ENCODE results near the gene FBN1.

The FBN1 gene

DNA sequence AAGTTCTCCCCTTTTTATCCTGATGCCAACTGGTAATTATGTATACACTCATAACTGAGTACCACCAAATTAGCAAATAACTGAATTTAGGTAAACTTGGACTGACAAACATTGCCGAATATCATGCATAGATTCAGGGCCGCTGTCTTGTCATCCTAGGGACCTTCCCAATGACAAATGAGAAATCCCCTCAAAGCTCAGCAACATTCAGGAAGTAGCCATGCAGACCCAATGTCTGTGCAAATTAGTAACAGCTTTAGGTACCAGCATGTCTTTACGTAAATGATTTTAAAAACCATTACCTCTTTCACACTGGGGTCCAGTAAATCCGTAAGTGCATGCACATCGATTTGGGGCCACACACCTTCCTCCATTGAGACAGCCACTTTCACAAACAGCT, 49.5 kb downstream of the FBN1 start:
- Histone ChIP-seq H3K9ac (ENCODE audit: low read depth, low read length) (no peak overlapping the region), H3K4me2 (ENCODE audit: low read length) (no peak overlapping the region), H3K4me1 (ENCODE audit: control insufficient read depth, insufficient read depth, low read length) (peaks cover 19% of the 10 kb centered on the region)

GRCh38 chr15:48592933-48593332, 52.6 kb downstream of the FBN1 start:
- Histone ChIP-seq H3K36me3 (ENCODE audit: insufficient read depth, low read length) (peaks cover 86% of the 10 kb centered on the region), H3K27me3 (ENCODE audit: control insufficient read depth, insufficient read depth, low read length) (no peaks in the 10 kb centered on the region), H3K9me3 (replicated peaks; ENCODE audit: low read length) (no peaks in the 10 kb centered on the region), H3K4me2 (ENCODE audit: low read length) (peak overlapping the region; percentile 15), H3K4me1 (ENCODE audit: control insufficient read depth, insufficient read depth, low read length) (peaks cover 19% of the 10 kb centered on the region), H3K9ac (ENCODE audit: low read depth, low read length) (peak overlapping the region; percentile 65), H3K4me3 (ENCODE audit: low read length) (no peak overlapping the region)

More for the DNA sequence above, 49.5 kb downstream of the FBN1 start:
- Histone ChIP-seq H3K27me3 (ENCODE audit: control insufficient read depth, insufficient read depth, low read length) (no peaks in the 10 kb centered on the region), H3K4me3 (ENCODE audit: low read length) (no peak overlapping the region), H3K36me3 (ENCODE audit: insufficient read depth, low read length) (peaks cover 92% of the 10 kb centered on the region), H3K9me3 (replicated peaks; ENCODE audit: low read length) (no peaks in the 10 kb centered on the region)

GRCh38 chr15:48592221-48592731, 53.2 kb downstream of the FBN1 start:
- H3K9me3 ChIP-seq (replicated peaks; ENCODE audit: low read length) = no peaks in the 10 kb centered on the region
- H3K9ac ChIP-seq (ENCODE audit: low read depth, low read length) = peak overlapping the region; percentile 67
- no peaks in the 10 kb centered on the region for H3K27me3 ChIP-seq (ENCODE audit: control insufficient read depth, insufficient read depth, low read length)
- H3K4me2 ChIP-seq (ENCODE audit: low read length) = peak overlapping the region; percentile 29
- H3K4me3 ChIP-seq (ENCODE audit: low read length) = no peak overlapping the region
- peaks cover 86% of the 10 kb centered on the region for H3K36me3 ChIP-seq (ENCODE audit: insufficient read depth, low read length)
- H3K4me1 ChIP-seq (ENCODE audit: control insufficient read depth, insufficient read depth, low read length) = peaks cover 22% of the 10 kb centered on the region

GRCh38 chr15:48590723-48591122, 54.8 kb downstream of the FBN1 start:
- peaks cover 78% of the 10 kb centered on the region for H3K36me3 ChIP-seq (ENCODE audit: insufficient read depth, low read length)
- no peak overlapping the region for H3K9ac ChIP-seq (ENCODE audit: low read depth, low read length)
- no peak overlapping the region for H3K4me2 ChIP-seq (ENCODE audit: low read length)

GRCh38 chr15:48584812-48585563, 60.5 kb downstream of the FBN1 start:
- Histone ChIP-seq H3K4me3 (ENCODE audit: low read length) (no peak overlapping the region), H3K9me3 (replicated peaks; ENCODE audit: low read length) (no peaks in the 10 kb centered on the region), H3K9ac (ENCODE audit: low read depth, low read length) (no peak overlapping the region), H3K27me3 (ENCODE audit: control insufficient read depth, insufficient read depth, low read length) (no peaks in the 10 kb centered on the region), H3K36me3 (ENCODE audit: insufficient read depth, low read length) (peaks cover 64% of the 10 kb centered on the region), H3K4me1 (ENCODE audit: control insufficient read depth, insufficient read depth, low read length) (peaks cover 38% of the 10 kb centered on the region), H3K4me2 (ENCODE audit: low read length) (no peak overlapping the region)

More at GRCh38 chr15:48590723-48591122, 54.8 kb downstream of the FBN1 start:
- Histone ChIP-seq H3K4me3 (ENCODE audit: low read length) (no peak overlapping the region), H3K27me3 (ENCODE audit: control insufficient read depth, insufficient read depth, low read length) (no peaks in the 10 kb centered on the region), H3K9me3 (replicated peaks; ENCODE audit: low read length) (no peaks in the 10 kb centered on the region), H3K4me1 (ENCODE audit: control insufficient read depth, insufficient read depth, low read length) (peaks cover 23% of the 10 kb centered on the region)

DNA sequence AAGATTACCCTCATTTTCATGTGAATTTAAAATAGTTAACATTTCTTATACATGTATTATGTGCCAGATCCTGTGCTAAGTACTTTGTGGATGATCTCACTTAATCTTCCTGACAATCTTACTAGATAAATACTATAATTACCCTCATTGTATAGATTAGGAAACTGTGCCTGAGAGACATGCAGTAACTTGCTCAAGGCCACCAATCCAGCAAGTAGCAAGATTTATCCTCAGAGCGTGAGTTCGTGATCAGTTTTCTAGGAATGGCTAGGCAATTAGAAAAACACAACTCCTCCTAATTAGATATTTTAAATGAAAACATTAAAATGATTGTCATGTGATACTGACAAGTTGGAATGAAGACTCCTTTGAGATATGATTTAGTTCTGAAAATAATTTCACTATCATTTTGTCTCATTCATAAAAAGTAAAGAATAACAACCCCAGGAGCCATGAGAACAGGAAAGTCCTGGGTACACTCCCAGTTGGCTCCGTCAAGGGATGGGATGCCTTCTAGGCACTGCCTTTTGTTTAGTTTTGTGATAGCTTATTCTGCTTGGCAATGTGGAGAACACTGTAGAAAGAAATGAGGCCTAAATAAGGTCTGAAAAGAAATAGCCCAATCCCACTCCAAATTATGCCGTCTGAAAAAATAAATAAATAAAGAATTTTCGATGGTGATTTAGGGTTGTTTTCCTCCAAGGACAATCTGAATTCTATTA, 61.3 kb downstream of the FBN1 start:
- H3K27me3 ChIP-seq (ENCODE audit: control insufficient read depth, insufficient read depth, low read length) = no peaks in the 10 kb centered on the region
- H3K4me3 ChIP-seq (ENCODE audit: low read length) = no peak overlapping the region
- no peak overlapping the region for H3K9ac ChIP-seq (ENCODE audit: low read depth, low read length)
- H3K4me2 ChIP-seq (ENCODE audit: low read length) = no peak overlapping the region
- H3K36me3 ChIP-seq (ENCODE audit: insufficient read depth, low read length) = peaks cover 60% of the 10 kb centered on the region
- H3K9me3 ChIP-seq (replicated peaks; ENCODE audit: low read length) = no peaks in the 10 kb centered on the region
- H3K4me1 ChIP-seq (ENCODE audit: control insufficient read depth, insufficient read depth, low read length) = peaks cover 42% of the 10 kb centered on the region

- Histone ChIP-seq H3K9ac (ENCODE audit: low read depth, low read length) (peak overlapping the region; percentile 68), H3K27me3 (ENCODE audit: control insufficient read depth, insufficient read depth, low read length) (no peaks in the 10 kb centered on the region), H3K4me3 (ENCODE audit: low read length) (no peak overlapping the region), H3K4me1 (ENCODE audit: control insufficient read depth, insufficient read depth, low read length) (peaks cover 48% of the 10 kb centered on the region), H3K9me3 (replicated peaks; ENCODE audit: low read length) (no peaks in the 10 kb centered on the region), H3K36me3 (ENCODE audit: insufficient read depth, low read length) (peaks cover 54% of the 10 kb centered on the region), H3K4me2 (ENCODE audit: low read length) (peak overlapping the region; percentile 0)
These were observed 62.9 kb downstream of the FBN1 start for GRCh38 chr15:48582452-48583247.

GRCh38 chr15:48581219-48581618, 64.3 kb downstream of the FBN1 start:
- peaks cover 45% of the 10 kb centered on the region for H3K36me3 ChIP-seq (ENCODE audit: insufficient read depth, low read length)
- H3K9me3 ChIP-seq (replicated peaks; ENCODE audit: low read length) = no peaks in the 10 kb centered on the region
- peaks cover 52% of the 10 kb centered on the region for H3K4me1 ChIP-seq (ENCODE audit: control insufficient read depth, insufficient read depth, low read length)
- peak overlapping the region; percentile 67 for H3K4me2 ChIP-seq (ENCODE audit: low read length)
- H3K4me3 ChIP-seq (ENCODE audit: low read length) = no peak overlapping the region
- no peaks in the 10 kb centered on the region for H3K27me3 ChIP-seq (ENCODE audit: control insufficient read depth, insufficient read depth, low read length)
- peak overlapping the region; percentile 2 for H3K9ac ChIP-seq (ENCODE audit: low read depth, low read length)

DNA sequence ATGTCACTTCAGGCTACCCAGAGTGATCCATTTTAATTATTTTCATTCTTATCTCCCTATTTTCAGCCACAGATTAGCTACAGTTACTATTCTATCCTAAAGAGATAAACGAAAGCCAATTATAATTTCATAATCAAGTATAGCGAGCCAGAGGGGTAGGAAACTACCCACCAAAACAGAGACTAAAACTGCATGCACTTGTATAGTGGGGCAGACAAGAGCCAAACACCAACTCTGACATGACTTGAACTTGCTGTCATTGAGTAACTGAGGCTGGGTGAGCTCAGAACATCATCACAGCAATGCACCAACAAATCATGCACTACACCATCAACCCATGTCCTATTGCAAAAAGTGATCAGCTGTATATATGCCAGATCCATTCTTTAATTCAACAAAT, 64.8 kb downstream of the FBN1 start:
- H3K9me3 ChIP-seq (replicated peaks; ENCODE audit: low read length) = no peaks in the 10 kb centered on the region
- peaks cover 52% of the 10 kb centered on the region for H3K4me1 ChIP-seq (ENCODE audit: control insufficient read depth, insufficient read depth, low read length)
- no peak overlapping the region for H3K4me3 ChIP-seq (ENCODE audit: low read length)
- H3K27me3 ChIP-seq (ENCODE audit: control insufficient read depth, insufficient read depth, low read length) = no peaks in the 10 kb centered on the region
- H3K4me2 ChIP-seq (ENCODE audit: low read length) = peak overlapping the region; percentile 67
- H3K9ac ChIP-seq (ENCODE audit: low read depth, low read length) = no peak overlapping the region
- peaks cover 50% of the 10 kb centered on the region for H3K36me3 ChIP-seq (ENCODE audit: insufficient read depth, low read length)

DNA sequence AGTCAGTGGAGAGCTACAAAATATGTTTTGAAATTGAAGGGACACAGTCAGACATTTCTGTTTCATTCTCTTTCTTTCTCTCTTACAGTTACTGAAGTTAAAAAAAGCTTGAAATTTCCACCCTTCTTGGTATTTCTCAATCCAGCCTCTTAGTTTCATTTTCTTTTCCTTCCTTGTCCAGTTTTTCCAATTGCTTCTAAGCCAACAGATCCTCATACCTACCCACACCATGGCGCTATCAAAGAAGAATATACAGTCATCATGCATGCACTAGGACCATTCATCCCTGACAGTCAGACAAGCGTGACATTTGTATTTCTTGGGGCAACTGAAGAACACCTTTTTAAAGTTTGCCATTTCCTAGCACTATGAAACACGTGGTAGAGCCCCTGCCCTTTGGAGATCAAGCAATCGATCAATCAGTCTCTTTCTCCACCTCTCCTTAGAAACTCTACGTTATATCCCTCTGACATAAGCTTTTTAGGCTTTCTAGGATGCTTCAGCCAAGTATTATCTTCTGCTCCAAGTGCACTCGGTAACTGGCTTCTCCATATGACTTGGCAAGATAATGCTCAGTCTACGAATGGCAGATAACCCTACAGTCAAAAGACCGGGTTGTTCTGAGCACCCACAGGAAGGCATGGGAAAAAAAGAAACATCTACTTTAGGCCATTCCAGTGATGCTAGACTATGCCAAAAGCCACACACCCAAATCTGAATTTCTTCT, 65.4 kb downstream of the FBN1 start:
- Histone ChIP-seq H3K4me3 (ENCODE audit: low read length) (peak overlapping the region; percentile 28), H3K36me3 (ENCODE audit: insufficient read depth, low read length) (peaks cover 54% of the 10 kb centered on the region)

More for the DNA sequence above, 65.4 kb downstream of the FBN1 start:
- H3K27me3 ChIP-seq (ENCODE audit: control insufficient read depth, insufficient read depth, low read length) = no peaks in the 10 kb centered on the region
- H3K4me1 ChIP-seq (ENCODE audit: control insufficient read depth, insufficient read depth, low read length) = peaks cover 52% of the 10 kb centered on the region
- H3K9me3 ChIP-seq (replicated peaks; ENCODE audit: low read length) = no peaks in the 10 kb centered on the region
- H3K4me2 ChIP-seq (ENCODE audit: low read length) = peak overlapping the region; percentile 67
- peak overlapping the region; percentile 6 for H3K9ac ChIP-seq (ENCODE audit: low read depth, low read length)
